Stimulated activated CD4-positive, alpha-beta T cell treated with anti-CD3 and anti-CD28 coated beads, Interleukin-1b, Interleukin-23, amount 100 ng/mL, for 48 hours (primary cell): Measurements from ENCODE around the gene NUTM2D.
"Not testable (repeated sequence)": the region's sequence is repeated elsewhere in the genome, so short reads cannot be mapped to it uniquely, and the experiment has no call there.

Experiments used
- DNase-seq: peaks from one replicate; pipeline ENCODE4 v3.0.0-alpha.2; 2020

Gene NUTM2D

GRCh38 chr10:87383149-87383857, 25.8 kb downstream of the NUTM2D start:
- not testable (repeated sequence) for DNase-seq

GRCh38 chr10:87384283-87384682, 26.7 kb downstream of the NUTM2D start:
- not testable (repeated sequence) for DNase-seq

- not testable (repeated sequence) for DNase-seq
Observed at GRCh38 chr10:87385762-87386360, 28.3 kb downstream of the NUTM2D start.

GRCh38 chr10:87391360-87391759, 33.8 kb downstream of the NUTM2D start:
- not testable (repeated sequence) for DNase-seq

- DNase-seq: not testable (repeated sequence)
Observed at GRCh38 chr10:87396206-87396605, 38.7 kb downstream of the NUTM2D start.

- DNase-seq: not testable (repeated sequence)
Observed at GRCh38 chr10:87398436-87398835, 40.9 kb downstream of the NUTM2D start.

GRCh38 chr10:87407516-87408467, 50.2 kb downstream of the NUTM2D start:
- not testable (repeated sequence) for DNase-seq

GRCh38 chr10:87413921-87414320, 56.4 kb downstream of the NUTM2D start:
- DNase-seq: not testable (repeated sequence)
